ENCODE measurements around the gene C1orf146.
A peak's percentile ranks its signal among the peaks of the same experiment; 100 is the strongest.
"Not testable (repeated sequence)": the region's sequence is repeated elsewhere in the genome, so short reads cannot be mapped to it uniquely, and the experiment has no call there.

C1orf146 gene

GRCh38 chr1:92276082-92276481 is 58.4 kb downstream of the C1orf146 start:
- no peak for DNase-seq

DNA sequence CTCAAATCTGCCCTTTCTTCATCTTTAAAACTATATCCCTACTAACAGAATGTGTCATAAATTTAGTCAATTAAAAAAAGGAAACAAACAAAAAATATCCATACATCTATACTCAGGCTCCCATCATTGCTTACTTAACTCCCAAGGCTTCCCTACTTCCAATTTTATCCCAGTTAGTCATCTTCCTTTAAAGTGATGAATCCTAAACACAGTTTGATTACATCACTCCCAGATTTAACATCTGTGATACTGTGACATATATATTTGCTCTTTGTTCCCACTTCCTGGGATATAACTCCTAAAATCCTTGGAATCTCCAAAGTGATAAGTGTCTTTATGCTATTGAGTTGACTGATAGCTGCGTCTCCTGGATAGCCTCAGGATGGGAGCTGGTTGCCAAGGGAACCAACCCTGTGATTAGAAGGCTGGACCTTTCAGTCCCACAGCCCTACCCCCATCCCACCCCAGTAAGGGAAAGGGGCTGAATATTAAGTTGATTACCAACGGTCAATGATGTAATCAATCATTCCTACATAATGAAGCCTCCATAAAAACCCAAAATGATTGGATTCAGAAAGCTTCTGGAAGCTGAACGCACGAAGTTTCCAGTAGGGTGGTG is 59.5 kb downstream of the C1orf146 start:
- no peak for DNase-seq

- not testable (repeated sequence) for DNase-seq
These were observed 62.1 kb downstream of the C1orf146 start for GRCh38 chr1:92279781-92280180.

DNA sequence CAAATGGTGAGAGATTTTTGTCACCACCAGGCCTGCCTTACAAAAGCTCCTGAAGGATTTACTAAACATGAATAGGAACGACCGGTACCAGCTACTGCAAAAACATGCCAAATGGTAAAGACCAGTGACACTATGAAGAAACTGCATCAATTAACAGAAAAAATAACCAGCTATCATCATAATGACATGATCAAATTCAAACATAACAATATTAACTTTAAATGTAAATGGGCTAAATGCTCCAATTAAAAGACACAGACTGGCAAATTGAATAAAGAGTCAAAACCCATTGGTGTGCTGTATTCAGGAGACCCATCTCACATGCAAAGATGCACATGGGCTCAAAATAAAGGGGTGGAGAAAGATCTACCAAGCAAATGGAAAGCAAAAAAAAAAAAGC is 63.7 kb downstream of the C1orf146 start:
- DNase-seq, result not testable (repeated sequence)

DNA sequence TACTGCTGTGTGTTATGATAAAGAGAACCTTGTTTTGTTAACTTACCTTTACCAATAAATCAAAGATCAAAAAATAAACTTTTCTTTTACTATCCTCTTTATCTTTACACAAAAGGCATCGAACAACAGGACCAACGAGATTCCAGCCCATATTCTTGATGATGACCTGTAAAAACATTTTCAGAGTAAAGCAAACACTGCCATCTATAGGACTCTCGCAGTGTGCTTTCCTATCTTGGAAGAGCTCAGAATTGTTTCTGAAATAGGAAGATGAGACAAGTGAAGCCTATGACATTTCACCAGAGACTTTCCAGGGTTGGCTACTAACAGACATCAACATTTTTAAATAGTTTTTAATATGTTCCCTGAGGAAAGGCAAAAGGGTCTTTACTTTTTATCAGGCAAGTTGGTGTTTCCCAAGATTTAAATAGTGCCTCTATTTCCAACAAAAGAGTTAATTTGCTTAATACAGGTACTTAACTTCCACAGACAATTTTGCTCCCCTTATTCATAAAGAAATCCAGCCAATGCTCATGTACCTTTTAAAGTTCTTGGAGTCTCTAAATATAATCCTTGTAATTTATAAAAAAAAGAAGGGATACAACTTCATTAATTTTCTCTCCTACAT is 73.8 kb downstream of the C1orf146 start:
- peak; percentile 87 to 88 for DNase-seq
